ENCODE measurements around the gene KLRG1.

Gene KLRG1

DNA sequence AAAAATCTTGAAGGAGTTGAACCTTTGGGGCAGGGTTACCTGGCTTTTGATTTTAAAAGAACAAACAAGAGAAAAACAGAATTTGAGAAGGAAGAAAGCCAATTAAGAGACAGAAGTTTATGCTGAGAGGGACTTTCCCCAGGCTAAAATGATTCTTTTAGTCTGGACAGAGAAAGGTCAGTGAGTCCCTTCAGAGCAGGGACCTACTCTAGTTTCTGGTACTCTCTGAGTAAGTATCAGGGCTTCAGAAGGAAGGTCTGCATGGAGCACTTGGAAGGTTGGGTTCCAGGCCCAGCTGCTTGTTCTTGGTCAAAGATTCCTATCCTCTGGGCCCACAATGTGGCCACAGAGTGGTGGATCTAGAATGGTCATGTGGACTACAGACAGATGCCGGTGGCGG is 59.6 kb downstream of the KLRG1 start:
- Histone ChIP-seq H3K9me3 (ENCODE audit: severe bottlenecking) (no peaks in the 10 kb centered on the region), H3K36me3 (ENCODE audit: low read depth) (no peaks in the 10 kb centered on the region), H3K4me1 (ENCODE audit: insufficient read depth, poor library complexity, severe bottlenecking) (no peaks in the 10 kb centered on the region), H3K4me3 (ENCODE audit: severe bottlenecking) (no peak overlapping the region), H3K27me3 (ENCODE audit: insufficient read depth, poor library complexity, severe bottlenecking) (no peaks in the 10 kb centered on the region), H3K27ac (ENCODE audit: poor library complexity, severe bottlenecking) (no peak overlapping the region)
- ATAC-seq (ENCODE audit: low read depth) (no peak), DNase-seq (ENCODE audit: low spot score) (no peak)
- TF ChIP-seq, protein P1, sequence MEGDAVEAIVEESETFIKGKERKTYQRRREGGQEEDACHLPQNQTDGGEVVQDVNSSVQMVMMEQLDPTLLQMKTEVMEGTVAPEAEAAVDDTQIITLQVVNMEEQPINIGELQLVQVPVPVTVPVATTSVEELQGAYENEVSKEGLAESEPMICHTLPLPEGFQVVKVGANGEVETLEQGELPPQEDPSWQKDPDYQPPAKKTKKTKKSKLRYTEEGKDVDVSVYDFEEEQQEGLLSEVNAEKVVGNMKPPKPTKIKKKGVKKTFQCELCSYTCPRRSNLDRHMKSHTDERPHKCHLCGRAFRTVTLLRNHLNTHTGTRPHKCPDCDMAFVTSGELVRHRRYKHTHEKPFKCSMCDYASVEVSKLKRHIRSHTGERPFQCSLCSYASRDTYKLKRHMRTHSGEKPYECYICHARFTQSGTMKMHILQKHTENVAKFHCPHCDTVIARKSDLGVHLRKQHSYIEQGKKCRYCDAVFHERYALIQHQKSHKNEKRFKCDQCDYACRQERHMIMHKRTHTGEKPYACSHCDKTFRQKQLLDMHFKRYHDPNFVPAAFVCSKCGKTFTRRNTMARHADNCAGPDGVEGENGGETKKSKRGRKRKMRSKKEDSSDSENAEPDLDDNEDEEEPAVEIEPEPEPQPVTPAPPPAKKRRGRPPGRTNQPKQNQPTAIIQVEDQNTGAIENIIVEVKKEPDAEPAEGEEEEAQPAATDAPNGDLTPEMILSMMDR (IDR thresholded peaks at IDR 0.05; ENCODE audit: poor library complexity, severe bottlenecking), result no peak

- H3K27ac ChIP-seq (ENCODE audit: poor library complexity, severe bottlenecking), result no peak overlapping the region
- ATAC-seq (ENCODE audit: low read depth) (0 out of 3 replicates have a peak, but pooled peaks have one; percentile 50), DNase-seq (ENCODE audit: low spot score) (no peak)
- no peaks in the 10 kb centered on the region for H3K4me1 ChIP-seq (ENCODE audit: insufficient read depth, poor library complexity, severe bottlenecking)
- TF ChIP-seq, protein P1 (IDR thresholded peaks at IDR 0.05; ENCODE audit: poor library complexity, severe bottlenecking), result peak; percentile 48
- no peaks in the 10 kb centered on the region for H3K36me3 ChIP-seq (ENCODE audit: low read depth)
- H3K9me3 ChIP-seq (ENCODE audit: severe bottlenecking), result no peaks in the 10 kb centered on the region
- H3K27me3 ChIP-seq (ENCODE audit: insufficient read depth, poor library complexity, severe bottlenecking), result no peaks in the 10 kb centered on the region
- H3K4me3 ChIP-seq (ENCODE audit: severe bottlenecking), result no peak overlapping the region
These were observed 60.3 kb downstream of the KLRG1 start for GRCh38 chr12:9049520-9050133.

- ATAC-seq (ENCODE audit: low read depth), result no peak
- H3K27me3 ChIP-seq (ENCODE audit: insufficient read depth, poor library complexity, severe bottlenecking), result no peaks in the 10 kb centered on the region
- TF ChIP-seq, protein P1 (IDR thresholded peaks at IDR 0.05; ENCODE audit: poor library complexity, severe bottlenecking), result no peak
These were observed 61.3 kb downstream of the KLRG1 start for GRCh38 chr12:9050521-9051157.

GRCh38 chr12:9051158-9051550 is 61.8 kb downstream of the KLRG1 start:
- DNase-seq (ENCODE audit: low spot score), result no peak
- Histone ChIP-seq H3K27ac (ENCODE audit: poor library complexity, severe bottlenecking) (no peak overlapping the region), H3K4me3 (ENCODE audit: severe bottlenecking) (no peak overlapping the region), H3K27me3 (ENCODE audit: insufficient read depth, poor library complexity, severe bottlenecking) (no peaks in the 10 kb centered on the region), H3K4me1 (ENCODE audit: insufficient read depth, poor library complexity, severe bottlenecking) (no peaks in the 10 kb centered on the region), H3K36me3 (ENCODE audit: low read depth) (no peaks in the 10 kb centered on the region), H3K9me3 (ENCODE audit: severe bottlenecking) (no peaks in the 10 kb centered on the region)
- ATAC-seq (ENCODE audit: low read depth), result no peak
- TF ChIP-seq, protein P1 (IDR thresholded peaks at IDR 0.05; ENCODE audit: poor library complexity, severe bottlenecking), result no peak

More at GRCh38 chr12:9050521-9051157, 61.3 kb downstream of the KLRG1 start:
- H3K4me3 ChIP-seq (ENCODE audit: severe bottlenecking), result no peak overlapping the region
- H3K27ac ChIP-seq (ENCODE audit: poor library complexity, severe bottlenecking), result no peak overlapping the region
- DNase-seq (ENCODE audit: low spot score), result no peak
- no peaks in the 10 kb centered on the region for H3K36me3 ChIP-seq (ENCODE audit: low read depth)
- no peaks in the 10 kb centered on the region for H3K4me1 ChIP-seq (ENCODE audit: insufficient read depth, poor library complexity, severe bottlenecking)
- H3K9me3 ChIP-seq (ENCODE audit: severe bottlenecking), result no peaks in the 10 kb centered on the region

- no peaks in the 10 kb centered on the region for H3K9me3 ChIP-seq (ENCODE audit: severe bottlenecking)
- DNase-seq (ENCODE audit: low spot score), result no peak
- ATAC-seq (ENCODE audit: low read depth), result no peak
- H3K27me3 ChIP-seq (ENCODE audit: insufficient read depth, poor library complexity, severe bottlenecking), result no peaks in the 10 kb centered on the region
- no peak overlapping the region for H3K27ac ChIP-seq (ENCODE audit: poor library complexity, severe bottlenecking)
- H3K36me3 ChIP-seq (ENCODE audit: low read depth), result no peaks in the 10 kb centered on the region
- no peak overlapping the region for H3K4me3 ChIP-seq (ENCODE audit: severe bottlenecking)
- no peaks in the 10 kb centered on the region for H3K4me1 ChIP-seq (ENCODE audit: insufficient read depth, poor library complexity, severe bottlenecking)
- TF ChIP-seq, protein P1 (IDR thresholded peaks at IDR 0.05; ENCODE audit: poor library complexity, severe bottlenecking), result no peak
These were observed 63.3 kb downstream of the KLRG1 start for GRCh38 chr12:9052610-9053009.
